Suprapubic skin (tissue), 4 donors: ENCODE results near the gene TAPT1. TPM values are rescaled to one million over a fixed set of nuclear protein-coding genes. Genes with fewer than 3 reads are reported as not detected.

ENCODE experiments used
- DNase-seq, 2 donors: peaks; one replicate each; pipeline ENCODE4 v3.0.0-alpha.2; 2019; ENCODE audit warnings: low spot score in 2 of 2
- H3K27ac ChIP-seq: fragments of 200-600 bp; sonication (generic); one replicate; pipeline ENCODE4 v1.5.1; 2019
- H3K27me3 ChIP-seq: fragments of 200-600 bp; sonication (generic); one replicate; pipeline ENCODE4 v1.5.1; 2019
- H3K36me3 ChIP-seq: fragments of 200-600 bp; sonication (generic); one replicate; pipeline ENCODE4 v1.5.1; 2019
- H3K4me1 ChIP-seq: fragments of 200-600 bp; sonication (generic); one replicate; pipeline ENCODE4 v1.5.1; 2019
- H3K4me3 ChIP-seq: fragments of 200-600 bp; sonication (generic); one replicate; pipeline ENCODE4 v1.5.1; 2019; ENCODE audit warnings: mild to moderate bottlenecking
- H3K9me3 ChIP-seq: fragments of 200-600 bp; sonication (generic); one replicate; pipeline ENCODE4 v1.5.1; 2019
- EP300 ChIP-seq: sonication (generic); formaldehyde crosslinking; IDR thresholded peaks from one replicate; pipeline ENCODE4 v1.6.1; 2017; ENCODE audit warnings: antibody characterized with exemption
- POLR2A ChIP-seq, 2 donors: fragments of 450-650 bp; IDR thresholded peaks; one replicate each; pipeline ENCODE4 v1.6.1; 2017; ENCODE audit warnings: antibody characterized with exemption in 2 of 2, mild to moderate bottlenecking in 2 of 2, moderate library complexity in 2 of 2
- POLR2AphosphoS5 ChIP-seq, 3 donors: sonication (generic); formaldehyde crosslinking; IDR thresholded peaks; one replicate each; pipeline ENCODE4 v1.6.1; 2017; ENCODE audit warnings: antibody characterized with exemption in 3 of 3
- WGBS: methylation state at CpG from one replicate; pipeline ENCODE4 v1.1.5; 2018; 5-methylcytosine and 5-hydroxymethylcytosine counted together
- total RNA-seq, 4 donors: library from RNA; depleted of rRNA; stranded (reverse); fragments of >200 nt; gene quantifications; one replicate each; pipeline ENCODE4 v1.1.0, GENCODE V29; 2016
- TF ChIP-seq, protein P1 (sequence below), 2 donors: fragments of 200-600 bp in 1 of 2; fragments of 450-650 bp in 1 of 2; sonication (generic) in 1 of 2; IDR thresholded peaks; one replicate each; pipeline ENCODE4 v1.5.1; 2016 to 2019; ENCODE audit warnings: antibody characterized with exemption in 2 of 2, mild to moderate bottlenecking in 1 of 2, moderate library complexity in 1 of 2

Gene TAPT1
- total RNA-seq, 4 donors from 2014 or later = 15.3 to 57.2 (median 23.7) TPM

DNA sequence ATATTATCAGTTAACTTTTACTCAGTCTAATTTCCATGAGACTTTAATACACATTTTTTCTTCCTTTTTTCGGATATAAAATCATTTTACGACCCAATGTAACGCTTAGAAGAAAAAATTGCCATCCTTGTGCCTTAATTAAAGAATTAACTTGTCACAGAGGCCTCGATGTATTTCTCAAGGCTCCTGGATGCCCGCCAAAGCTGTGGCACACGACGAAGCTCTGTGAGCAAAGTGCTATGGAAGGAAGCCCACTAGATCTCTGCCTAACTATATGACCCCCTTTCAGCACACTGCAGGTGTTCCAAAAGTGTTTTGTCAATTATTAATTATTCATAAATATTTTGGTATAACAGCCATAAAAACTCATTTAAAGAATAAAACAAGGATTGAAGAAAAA lies 54.4 kb downstream of the TAPT1 start:
- H3K4me1 ChIP-seq = no peaks in the 10 kb centered on the region
- peaks cover 65% of the 10 kb centered on the region for H3K36me3 ChIP-seq
- TF ChIP-seq POLR2AphosphoS5 (IDR thresholded peaks at IDR 0.05) (no peak), EP300 (no peak), POLR2A (IDR thresholded peaks at IDR 0.05) (no peak)
- TF ChIP-seq, protein P1, sequence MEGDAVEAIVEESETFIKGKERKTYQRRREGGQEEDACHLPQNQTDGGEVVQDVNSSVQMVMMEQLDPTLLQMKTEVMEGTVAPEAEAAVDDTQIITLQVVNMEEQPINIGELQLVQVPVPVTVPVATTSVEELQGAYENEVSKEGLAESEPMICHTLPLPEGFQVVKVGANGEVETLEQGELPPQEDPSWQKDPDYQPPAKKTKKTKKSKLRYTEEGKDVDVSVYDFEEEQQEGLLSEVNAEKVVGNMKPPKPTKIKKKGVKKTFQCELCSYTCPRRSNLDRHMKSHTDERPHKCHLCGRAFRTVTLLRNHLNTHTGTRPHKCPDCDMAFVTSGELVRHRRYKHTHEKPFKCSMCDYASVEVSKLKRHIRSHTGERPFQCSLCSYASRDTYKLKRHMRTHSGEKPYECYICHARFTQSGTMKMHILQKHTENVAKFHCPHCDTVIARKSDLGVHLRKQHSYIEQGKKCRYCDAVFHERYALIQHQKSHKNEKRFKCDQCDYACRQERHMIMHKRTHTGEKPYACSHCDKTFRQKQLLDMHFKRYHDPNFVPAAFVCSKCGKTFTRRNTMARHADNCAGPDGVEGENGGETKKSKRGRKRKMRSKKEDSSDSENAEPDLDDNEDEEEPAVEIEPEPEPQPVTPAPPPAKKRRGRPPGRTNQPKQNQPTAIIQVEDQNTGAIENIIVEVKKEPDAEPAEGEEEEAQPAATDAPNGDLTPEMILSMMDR (IDR thresholded peaks at IDR 0.05) = no peak
- no peak overlapping the region for H3K4me3 ChIP-seq
- H3K27ac ChIP-seq = no peak overlapping the region
- H3K27me3 ChIP-seq = no peaks in the 10 kb centered on the region
- no peaks in the 10 kb centered on the region for H3K9me3 ChIP-seq
- WGBS = 72% methylated on average over 7 of the region's 7 CpGs
- DNase-seq = no peak

DNA sequence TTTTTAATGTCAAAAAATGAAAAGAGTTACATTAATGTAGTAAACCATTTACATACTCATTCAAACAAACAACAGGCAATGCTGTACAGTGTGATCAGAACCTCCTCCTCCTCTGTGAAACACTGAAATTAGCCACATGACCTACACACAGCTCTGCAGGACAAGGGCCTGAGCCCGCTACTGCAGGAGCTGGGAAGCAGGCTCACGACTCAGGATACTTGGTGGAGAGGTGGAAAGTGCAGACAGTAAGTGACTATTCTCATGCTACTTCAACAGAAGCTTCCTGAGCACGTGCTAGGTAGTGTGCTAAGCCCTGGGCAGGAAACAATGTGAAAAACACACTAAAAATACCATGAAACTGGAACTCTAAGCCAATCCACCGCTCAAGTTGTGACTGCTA lies 56.8 kb downstream of the TAPT1 start:
- H3K27ac ChIP-seq = no peak overlapping the region
- WGBS = 81% methylated on average over 4 of the region's 4 CpGs
- no peaks in the 10 kb centered on the region for H3K4me1 ChIP-seq
- TF ChIP-seq POLR2A (IDR thresholded peaks at IDR 0.05) = no peak
- no peak for TF ChIP-seq POLR2AphosphoS5 (IDR thresholded peaks at IDR 0.05)
- TF ChIP-seq, protein P1 (IDR thresholded peaks at IDR 0.05) = no peak
- no peak for TF ChIP-seq EP300
- H3K4me3 ChIP-seq = no peak overlapping the region
- no peaks in the 10 kb centered on the region for H3K9me3 ChIP-seq
- H3K27me3 ChIP-seq = no peaks in the 10 kb centered on the region
- DNase-seq = no peak
- peaks cover 76% of the 10 kb centered on the region for H3K36me3 ChIP-seq

DNA sequence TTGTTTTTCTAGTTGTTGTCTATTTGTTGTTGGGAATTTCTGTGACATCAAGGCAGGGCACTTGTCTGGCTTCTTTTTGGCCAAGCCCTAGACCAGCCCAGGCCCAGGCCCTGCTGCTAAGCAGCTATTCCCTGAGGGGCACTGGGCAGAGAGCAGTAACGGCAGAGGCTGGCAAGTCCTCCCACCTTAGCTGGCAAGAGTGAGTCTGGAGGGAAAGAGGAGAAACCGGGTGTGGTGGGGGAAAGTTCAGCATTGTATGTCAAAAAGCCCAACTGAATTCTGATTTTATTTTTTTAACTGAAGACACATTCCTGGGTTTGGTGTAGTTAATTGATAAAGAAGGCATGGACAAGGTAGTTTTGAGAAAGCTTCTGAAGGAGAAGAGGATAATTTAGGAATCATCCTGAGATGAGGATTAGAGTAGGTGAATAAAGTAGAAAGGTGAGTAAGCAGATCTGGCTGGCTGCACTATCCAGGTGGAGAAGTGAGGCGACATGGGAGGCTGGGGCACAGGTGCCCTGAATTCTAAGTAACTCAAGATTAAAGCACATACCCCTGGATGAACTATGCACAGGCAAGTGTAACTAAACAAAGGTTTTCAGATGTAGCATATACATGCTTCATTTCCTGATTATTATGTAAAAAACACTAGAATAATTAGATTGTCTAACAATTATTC lies 57.4 kb downstream of the TAPT1 start:
- no peaks in the 10 kb centered on the region for H3K4me1 ChIP-seq
- no peak overlapping the region for H3K27ac ChIP-seq
- no peaks in the 10 kb centered on the region for H3K9me3 ChIP-seq
- TF ChIP-seq, protein P1 (IDR thresholded peaks at IDR 0.05) = no peak
- TF ChIP-seq EP300 (no peak), POLR2AphosphoS5 (IDR thresholded peaks at IDR 0.05) (no peak), POLR2A (IDR thresholded peaks at IDR 0.05) (no peak)
- WGBS = 62% methylated on average over 3 of the region's 3 CpGs
- no peak for DNase-seq
- H3K4me3 ChIP-seq = no peak overlapping the region
- peaks cover 77% of the 10 kb centered on the region for H3K36me3 ChIP-seq
- no peaks in the 10 kb centered on the region for H3K27me3 ChIP-seq

DNA sequence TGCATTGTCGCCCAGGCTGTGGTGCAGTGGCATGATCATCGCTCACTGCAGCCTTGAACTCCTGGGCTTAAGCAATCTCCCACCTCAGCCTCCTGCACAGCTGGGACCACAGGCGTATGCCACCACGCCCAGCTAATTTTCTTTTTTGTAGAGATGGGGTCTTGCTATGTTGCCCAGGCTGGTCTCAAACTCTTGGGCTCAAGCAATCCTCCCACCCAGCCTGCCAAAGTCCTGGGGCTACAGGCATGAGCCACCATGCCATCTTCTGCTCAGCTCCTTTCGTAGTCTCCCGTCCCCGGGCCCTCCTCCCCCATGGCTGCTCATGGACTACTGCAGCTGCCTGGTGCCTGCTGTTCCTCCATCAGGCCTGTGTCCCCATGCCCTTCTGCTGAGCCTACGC lies 58.1 kb downstream of the TAPT1 start:
- Histone ChIP-seq H3K4me1 (no peaks in the 10 kb centered on the region), H3K36me3 (peaks cover 76% of the 10 kb centered on the region), H3K27me3 (no peaks in the 10 kb centered on the region), H3K9me3 (no peaks in the 10 kb centered on the region), H3K27ac (no peak overlapping the region), H3K4me3 (no peak overlapping the region)
- no peak for DNase-seq
- WGBS = 90% methylated on average over 8 of the region's 8 CpGs
- no peak for TF ChIP-seq POLR2A (IDR thresholded peaks at IDR 0.05)
- TF ChIP-seq POLR2AphosphoS5 (IDR thresholded peaks at IDR 0.05) = no peak
- TF ChIP-seq, protein P1 (IDR thresholded peaks at IDR 0.05) = no peak
- TF ChIP-seq EP300 = no peak

DNA sequence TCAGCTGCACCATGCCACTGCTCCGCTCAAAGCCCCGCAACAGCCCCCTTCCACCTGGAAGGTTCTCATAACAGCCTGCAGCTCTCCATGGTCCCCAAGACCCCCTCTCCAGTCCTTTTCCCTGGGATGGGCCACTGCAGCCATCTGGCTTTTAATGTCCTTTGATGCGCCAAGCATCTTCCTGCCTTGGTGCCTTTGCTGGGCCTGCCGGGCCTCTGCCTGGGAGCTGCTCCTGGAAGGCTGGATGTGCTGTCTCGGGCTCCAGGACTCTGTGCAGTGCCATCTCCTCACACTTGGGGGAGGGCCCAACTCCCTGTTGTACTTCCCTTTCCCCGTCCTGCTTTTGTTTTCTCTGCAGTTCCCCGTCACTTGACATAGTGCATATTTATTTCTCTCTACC lies 60.3 kb downstream of the TAPT1 start:
- Histone ChIP-seq H3K9me3 (no peaks in the 10 kb centered on the region), H3K27ac (no peak overlapping the region), H3K27me3 (no peaks in the 10 kb centered on the region), H3K36me3 (peaks cover 76% of the 10 kb centered on the region), H3K4me3 (no peak overlapping the region), H3K4me1 (no peaks in the 10 kb centered on the region)
- 95% methylated on average over 7 of the region's 7 CpGs for WGBS
- DNase-seq = no peak
- TF ChIP-seq POLR2AphosphoS5 (IDR thresholded peaks at IDR 0.05) (no peak), EP300 (no peak), POLR2A (IDR thresholded peaks at IDR 0.05) (no peak)
- TF ChIP-seq, protein P1 (IDR thresholded peaks at IDR 0.05) = no peak
